HCT116 (cell line): ENCODE data around the gene ADARB1.

Source experiments
- CTCF ChIP-seq, 3 experiments: fragments of 200-600 bp in 1 of 3; sonication (generic) in 1 of 3; IDR thresholded peaks in 2 of 3; conservative IDR thresholded peaks in 1 of 3; 2 replicates each; pipeline ENCODE4 v1.5.1; 2012 to 2017; ENCODE audit warnings: low read depth in 2 of 3, low read length in 2 of 3, antibody characterized with exemption in 1 of 3, borderline replicate concordance in 1 of 3, control low read depth in 1 of 3, mild to moderate bottlenecking in 1 of 3, mixed read lengths in 1 of 3, mixed run types in 1 of 3, moderate library complexity in 1 of 3; ENCODE audit not compliant: insufficient read depth in 1 of 3
- EZH2 ChIP-seq: fragments of 200-600 bp; sonication (generic); IDR thresholded peaks from 2 replicates; pipeline ENCODE4 v1.6.1; 2017; ENCODE audit warnings: antibody characterized with exemption, mixed run types
- EZH2phosphoT487 ChIP-seq: fragments of 200-600 bp; IDR thresholded peaks from 2 replicates; pipeline ENCODE4 v1.6.1; 2018; ENCODE audit warnings: antibody characterized with exemption, borderline replicate concordance
- FOSL1 ChIP-seq: IDR thresholded peaks from 2 replicates; pipeline ENCODE4 v1.6.1; 2012; ENCODE audit warnings: low read depth
- MAX ChIP-seq: IDR thresholded peaks from 2 replicates; pipeline ENCODE4 v1.6.1; 2012
- POLR2AphosphoS5 ChIP-seq: IDR thresholded peaks from 2 replicates; pipeline ENCODE4 v1.6.1; 2011; ENCODE audit warnings: mild to moderate bottlenecking, low read depth, low read length, moderate library complexity
- SP1 ChIP-seq: IDR thresholded peaks from 2 replicates; pipeline ENCODE4 v1.6.1; 2012; ENCODE audit warnings: low read depth
- ZFX ChIP-seq: fragments of 450-650 bp; IDR thresholded peaks from 2 replicates; pipeline ENCODE4 v1.6.1; 2017
- ZNF274 ChIP-seq: fragments of 200-500 bp; sonication (Bioruptor generic); IDR thresholded peaks from 2 replicates; pipeline ENCODE4 v1.6.1; 2014; ENCODE audit warnings: mild to moderate bottlenecking, low read depth, low read length, inconsistent platforms

GRCh38 chr21:45113543-45113942, 39.2 kb downstream of the ADARB1 start:
- no peak for TF ChIP-seq CTCF (IDR thresholded peaks at IDR 0.05 in 2 of 3, conservative IDR thresholded peaks at IDR 0.05 in 1 of 3; ENCODE audit: borderline replicate concordance in 1 of 3, insufficient read depth in 1 of 3, low read depth in 2 of 3, low read length in 2 of 3)
- no peak for TF ChIP-seq POLR2AphosphoS5
- no peak for TF ChIP-seq ZFX
- no peak for TF ChIP-seq EZH2
- TF ChIP-seq FOSL1 = no peak
- TF ChIP-seq MAX = no peak
- TF ChIP-seq SP1 = no peak
- no peak for TF ChIP-seq EZH2phosphoT487
- no peak for TF ChIP-seq ZNF274
